A172 (cell line): ENCODE measurements around the gene FCGR3B. TPM values are rescaled to one million over a fixed set of nuclear protein-coding genes. Genes with fewer than 3 reads are reported as not detected.
A peak's percentile ranks its signal among the peaks of the same experiment; 100 is the strongest.
"Not testable (repeated sequence)": the region's sequence is repeated elsewhere in the genome, so short reads cannot be mapped to it uniquely, and the experiment has no call there.

Experiments
- DNase-seq: peaks from one replicate; pipeline ENCODE4 v3.0.0-alpha.2; 2015; ENCODE audit warnings: low spot score
- total RNA-seq: library from RNA; depleted of rRNA; stranded (reverse); fragments of >200 nt; shearing (Covaris generic); gene quantifications from 2 replicates; pipeline ENCODE4 v1.2.3, GENCODE V29; 2014; rRNA removed

FCGR3B gene
- total RNA-seq, 1 experiment from 2014 or later: not detected

- DNase-seq: not testable (repeated sequence)
These were observed 25.0 kb downstream of the FCGR3B start for GRCh38 chr1:161605762-161606540.

GRCh38 chr1:161605024-161605423, 26.0 kb downstream of the FCGR3B start:
- DNase-seq: not testable (repeated sequence)

GRCh38 chr1:161597077-161597476, 33.9 kb downstream of the FCGR3B start:
- DNase-seq: not testable (repeated sequence)

- DNase-seq: not testable (repeated sequence)
These were observed 35.4 kb downstream of the FCGR3B start for GRCh38 chr1:161595583-161595982.

- DNase-seq: not testable (repeated sequence)
These were observed 35.8 kb downstream of the FCGR3B start for GRCh38 chr1:161595173-161595572.

GRCh38 chr1:161594269-161594984, 36.5 kb downstream of the FCGR3B start:
- peak; percentile 15 for DNase-seq

- not testable (repeated sequence) for DNase-seq
These were observed 37.8 kb downstream of the FCGR3B start for GRCh38 chr1:161593092-161593755.

- not testable (repeated sequence) for DNase-seq
These were observed 38.4 kb downstream of the FCGR3B start for GRCh38 chr1:161592586-161592985.

- not testable (repeated sequence) for DNase-seq
These were observed 41.1 kb downstream of the FCGR3B start for GRCh38 chr1:161589920-161590319.

GRCh38 chr1:161589365-161589764, 41.6 kb downstream of the FCGR3B start:
- not testable (repeated sequence) for DNase-seq

GRCh38 chr1:161588596-161588995, 42.4 kb downstream of the FCGR3B start:
- DNase-seq: not testable (repeated sequence)

- not testable (repeated sequence) for DNase-seq
These were observed 48.1 kb downstream of the FCGR3B start for GRCh38 chr1:161582882-161583281.

- not testable (repeated sequence) for DNase-seq
These were observed 50.0 kb downstream of the FCGR3B start for GRCh38 chr1:161580879-161581537.

- not testable (repeated sequence) for DNase-seq
These were observed 51.0 kb downstream of the FCGR3B start for GRCh38 chr1:161579856-161580507.

- DNase-seq: not testable (repeated sequence)
These were observed 54.3 kb downstream of the FCGR3B start for GRCh38 chr1:161576676-161577075.

Other genes starting within 250 kb of the FCGR3B start
- 0.40 and 0.98 TPM in 2 replicates for gene FCGR2A, start 125.7 kb downstream of the FCGR3B start, total RNA-seq
- gene HSPA6, start 106.6 kb downstream of the FCGR3B start, total RNA-seq: 1.2 and 1.7 TPM in 2 replicates
- gene FCGR3A, start 81.4 kb downstream of the FCGR3B start, total RNA-seq: not detected in 2 replicates
- gene FCGR2B, start 32.0 kb upstream of the FCGR3B start, total RNA-seq: not detected in 2 replicates
- 0.09 and 0.43 TPM in 2 replicates for gene FCRLA, start 76.1 kb upstream of the FCGR3B start, total RNA-seq
- 2.7 and 3.1 TPM in 2 replicates for gene FCRLB, start 90.4 kb upstream of the FCGR3B start, total RNA-seq
- gene DUSP12, start 118.6 kb upstream of the FCGR3B start, total RNA-seq: 85.8 and 116 TPM in 2 replicates
- gene ATF6, start 135.1 kb upstream of the FCGR3B start, total RNA-seq: 32.8 and 35.0 TPM in 2 replicates